ENCODE data around the gene AMZ1. TPM values are rescaled to one million over a fixed set of nuclear protein-coding genes. Genes with fewer than 3 reads are reported as not detected.

The AMZ1 gene
- total and polyA plus RNA-seq, 2 donors (not counting 1 experiment from before 2014, with no cell fraction given): 0.26 to 0.33 TPM

DNA sequence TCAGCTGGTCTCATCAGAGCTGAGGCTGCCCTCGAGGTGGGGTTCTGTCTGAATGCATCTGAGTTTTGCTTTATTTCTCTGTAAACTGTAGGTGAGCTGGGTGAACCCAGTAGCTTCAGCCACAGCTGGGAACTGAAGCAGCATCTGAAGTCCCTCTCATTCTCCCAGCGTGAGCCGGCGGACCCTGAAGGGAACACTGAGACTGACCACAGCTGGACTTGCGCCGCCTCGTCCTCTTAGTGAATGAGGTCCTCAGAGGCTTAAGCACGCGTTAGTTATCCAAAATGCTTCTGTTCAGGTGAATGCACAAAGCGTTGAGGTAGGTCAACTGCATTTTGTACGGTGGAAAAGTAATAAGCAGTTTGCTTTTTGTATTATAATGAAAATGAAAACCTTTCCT lies 76.6 kb downstream of the AMZ1 start:
- no peak for DNase-seq (ENCODE audit: low read depth in 2 of 2)
- Histone ChIP-seq H2AFZ (ENCODE audit: low read length) (no peak overlapping the region), H3K79me2 (ENCODE audit: control insufficient read depth, insufficient read depth, low read length) (peaks cover 31% of the 10 kb centered on the region), H3K9ac (ENCODE audit: insufficient read depth, low read length) (no peak overlapping the region), H3K27ac (ENCODE audit: insufficient read depth, low read length) (no peak overlapping the region), H3K4me1 (ENCODE audit: control insufficient read depth, extremely low read depth, insufficient read depth, low read length) (peaks cover 36% of the 10 kb centered on the region), H3K4me2 (ENCODE audit: extremely low read depth, insufficient read depth, low read length) (no peak overlapping the region), H3K4me3 (replicated peaks in 1 of 4; ENCODE audit: control extremely low read depth in 1 of 4, insufficient read depth in 1 of 4, low read depth in 3 of 4, low read length in 4 of 4) (no peak overlapping the region), H3K9me3 (ENCODE audit: control insufficient read depth, insufficient read depth, low read depth, low read length) (no peaks in the 10 kb centered on the region), H4K20me1 (ENCODE audit: control insufficient read depth, extremely low read depth, insufficient read depth, low read length) (no peaks in the 10 kb centered on the region), H3K27me3 (ENCODE audit: control insufficient read depth, insufficient read depth, low read length) (no peaks in the 10 kb centered on the region), H3K36me3 (ENCODE audit: control insufficient read depth, insufficient read depth, low read length) (no peaks in the 10 kb centered on the region)
- TF ChIP-seq CTCF (conservative IDR thresholded peaks at IDR 0.05 in 1 of 2, IDR thresholded peaks at IDR 0.05 in 1 of 2; ENCODE audit: low read depth in 1 of 2, low read length in 2 of 2): no peak
- TF ChIP-seq EZH2 (IDR thresholded peaks at IDR 0.05; ENCODE audit: low read length, missing control alignments): no peak

Other genes starting within 250 kb of the AMZ1 start
- gene GRIFIN, start 211.8 kb upstream of the AMZ1 start, total RNA-seq: not detected in 2 replicates
- gene GRIFIN, start 211.8 kb upstream of the AMZ1 start, polyA plus RNA-seq: not detected in 2 replicates
- gene LFNG, start 168.4 kb upstream of the AMZ1 start, total RNA-seq: 0.33 and 0.77 TPM in 2 replicates
- 1.2 and 3.5 TPM in 2 replicates for gene LFNG, start 168.4 kb upstream of the AMZ1 start, polyA plus RNA-seq
- 20.1 and 20.3 TPM in 2 replicates for gene BRAT1, start 132.7 kb upstream of the AMZ1 start, total RNA-seq
- gene BRAT1, start 132.7 kb upstream of the AMZ1 start, polyA plus RNA-seq: 4.0 and 5.8 TPM in 2 replicates
- 7.7 and 8.3 TPM in 2 replicates for gene IQCE, start 129.2 kb upstream of the AMZ1 start, total RNA-seq
- 5.1 and 5.3 TPM in 2 replicates for gene IQCE, start 129.2 kb upstream of the AMZ1 start, polyA plus RNA-seq
- gene TTYH3, start 56.2 kb upstream of the AMZ1 start, total RNA-seq: 15.4 and 19.7 TPM in 2 replicates
- gene TTYH3, start 56.2 kb upstream of the AMZ1 start, polyA plus RNA-seq: 17.4 and 24.5 TPM in 2 replicates
- gene GNA12, start 156.1 kb downstream of the AMZ1 start, total RNA-seq: 23.1 and 36.2 TPM in 2 replicates
- 119 and 137 TPM in 2 replicates for gene GNA12, start 156.1 kb downstream of the AMZ1 start, polyA plus RNA-seq